NCI-H345 (cell line): Measurements from ENCODE around the gene KCNK18.
"Not testable (repeated sequence)": the region's sequence is repeated elsewhere in the genome, so short reads cannot be mapped to it uniquely, and the experiment has no call there.

Experiments used
- DNase-seq: peaks from one replicate; lab custom pipeline; 2025; lab: John Stamatoyannopoulos, UW

The KCNK18 gene

GRCh38 chr10:117221156-117221711 lies 23.9 kb downstream of the KCNK18 start:
- DNase-seq: peak; percentile 49

GRCh38 chr10:117222552-117222951 lies 25.3 kb downstream of the KCNK18 start:
- no peak for DNase-seq

- DNase-seq: peak; percentile 10
Observed at GRCh38 chr10:117222976-117223692, 25.8 kb downstream of the KCNK18 start.

GRCh38 chr10:117223693-117224430 lies 26.6 kb downstream of the KCNK18 start:
- no peak for DNase-seq

GRCh38 chr10:117224881-117225280 lies 27.6 kb downstream of the KCNK18 start:
- no peak for DNase-seq

- DNase-seq: no peak
Observed at GRCh38 chr10:117226813-117227451, 29.6 kb downstream of the KCNK18 start.

- no peak for DNase-seq
Observed at GRCh38 chr10:117228210-117228609, 30.9 kb downstream of the KCNK18 start.

- DNase-seq: not testable (repeated sequence)
Observed at GRCh38 chr10:117230107-117230506, 32.8 kb downstream of the KCNK18 start.

GRCh38 chr10:117237401-117237991 lies 40.2 kb downstream of the KCNK18 start:
- DNase-seq: no peak

GRCh38 chr10:117239051-117239450 lies 41.8 kb downstream of the KCNK18 start:
- no peak for DNase-seq

- DNase-seq: peak; percentile 40
Observed at GRCh38 chr10:117239721-117240620, 42.7 kb downstream of the KCNK18 start.

GRCh38 chr10:117240621-117241529 lies 43.6 kb downstream of the KCNK18 start, which contains the start of gene SLC18A2:
TSS of gene SLC18A2 (plus strand) at chr10:117241114. CDS start at chr10:117241694, 580 bp downstream.
- DNase-seq: peak; percentile 14

GRCh38 chr10:117241541-117242462 lies 44.5 kb downstream of the KCNK18 start:
- DNase-seq: no peak

- DNase-seq: no peak
Observed at GRCh38 chr10:117242463-117242832, 45.2 kb downstream of the KCNK18 start.

- DNase-seq: no peak
Observed at GRCh38 chr10:117246997-117247671, 49.8 kb downstream of the KCNK18 start.

GRCh38 chr10:117248750-117249465 lies 51.6 kb downstream of the KCNK18 start:
- DNase-seq: no peak

- DNase-seq: no peak
Observed at GRCh38 chr10:117249493-117250093, 52.3 kb downstream of the KCNK18 start.
